GM12878 (cell line): ENCODE measurements around the gene BCAT1. TPM values are rescaled to one million over a fixed set of nuclear protein-coding genes. Genes with fewer than 3 reads are reported as not detected.

Experiments
- BHLHE40 ChIP-seq, 2 experiments: fragments of 450-650 bp in 1 of 2; IDR thresholded peaks; 2 replicates each; pipeline ENCODE4 v1.6.1; 2011 to 2017; ENCODE audit warnings: low read depth in 2 of 2, borderline replicate concordance in 1 of 2, improper control_type of control experiment in 1 of 2, low read length in 1 of 2, mild to moderate bottlenecking in 1 of 2
- CUX1 ChIP-seq: IDR thresholded peaks from 2 replicates; pipeline ENCODE4 v1.6.1; 2012; ENCODE audit warnings: improper control_type of control experiment, low read depth, low read length; ENCODE audit not compliant: insufficient replicate concordance
- DPF2 ChIP-seq: fragments of 450-650 bp; IDR thresholded peaks from 2 replicates; pipeline ENCODE4 v1.6.1; 2017; ENCODE audit warnings: mild to moderate bottlenecking
- EP300 ChIP-seq, 2 experiments: fragments of 150-350 bp in 1 of 2; IDR thresholded peaks; 2 replicates each; pipeline ENCODE4 v1.6.1; 2011 to 2012; ENCODE audit warnings: low read depth in 2 of 2, low read length in 2 of 2, borderline replicate concordance in 1 of 2, improper control_type of control experiment in 1 of 2, inconsistent platforms in 1 of 2; ENCODE audit not compliant: control insufficient read depth in 1 of 2
- EZH2 ChIP-seq: IDR thresholded peaks from 2 replicates; pipeline ENCODE4 v1.6.1; 2012; ENCODE audit warnings: low read depth, mild to moderate bottlenecking, control low read depth, inconsistent platforms, low read length, borderline replicate concordance; ENCODE audit not compliant: control insufficient read depth
- IKZF2 ChIP-seq, 2 experiments: fragments of 450-650 bp; IDR thresholded peaks; 2 replicates each; pipeline ENCODE4 v1.6.1; 2017; ENCODE audit warnings: mild to moderate bottlenecking in 2 of 2, moderate library complexity in 2 of 2
- MTA3 ChIP-seq: IDR thresholded peaks from 2 replicates; pipeline ENCODE4 v1.6.1; 2012; ENCODE audit warnings: low read length, inconsistent platforms, borderline replicate concordance
- MYB ChIP-seq: fragments of 150-350 bp; IDR thresholded peaks from 2 replicates; pipeline ENCODE4 v1.6.1; 2014; ENCODE audit warnings: mild to moderate bottlenecking, low read depth, low read length, borderline replicate concordance
- MYC ChIP-seq: IDR thresholded peaks from 2 replicates; pipeline ENCODE4 v1.6.1; 2011; ENCODE audit warnings: mild to moderate bottlenecking, low read length, moderate library complexity, inconsistent platforms; ENCODE audit not compliant: insufficient read depth, insufficient replicate concordance, insufficient read length, severe bottlenecking
- NFYB ChIP-seq: IDR thresholded peaks from 2 replicates; pipeline ENCODE4 v1.6.1; 2011; ENCODE audit warnings: low read depth, mild to moderate bottlenecking, low read length, improper control_type of control experiment, moderate library complexity; ENCODE audit not compliant: insufficient read depth
- NR2F1 ChIP-seq: fragments of 450-650 bp; conservative IDR thresholded peaks from 2 replicates; pipeline ENCODE4 v1.6.1; 2017; ENCODE audit warnings: mild to moderate bottlenecking
- PRDM15 ChIP-seq: fragments of 450-650 bp; formaldehyde crosslinking; IDR thresholded peaks from 2 replicates; pipeline ENCODE4 v1.4.0; 2020; ENCODE audit warnings: mild to moderate bottlenecking, moderate library complexity
- SREBF1 ChIP-seq: IDR thresholded peaks from 2 replicates; pipeline ENCODE4 v1.6.1; 2012; ENCODE audit warnings: mild to moderate bottlenecking, low read length
- TCF3 ChIP-seq: IDR thresholded peaks from 2 replicates; pipeline ENCODE4 v1.6.1; 2012; ENCODE audit warnings: low read depth, mild to moderate bottlenecking, low read length, borderline replicate concordance; ENCODE audit not compliant: insufficient read depth
- USF1 ChIP-seq: IDR thresholded peaks from 2 replicates; pipeline ENCODE4 v1.6.1; 2011; ENCODE audit warnings: borderline replicate concordance, low read depth, mild to moderate bottlenecking, moderate library complexity, mixed read lengths, low read length; ENCODE audit not compliant: insufficient read depth; ENCODE audit errors: extremely low read length
- polyA plus RNA-seq, 11 experiments: library from polyadenylated mRNA; depleted of rRNA in 4 of 11; unstranded in 6 of 11; stranded (reverse) in 5 of 11; fragments of >200 nt; fragmentation: Nextera tagmentation in 4 of 11; fragmentation: Illumina TruSeq in 1 of 11; extraction: Ambion mirVana in 4 of 11; extraction: Trizol in 1 of 11; gene quantifications; 1 replicate in 1 of 11; 2 replicates in 10 of 11; pipeline versions ENCODE4 v1.2.1 to v1.2.3, GENCODE V29; 2011 to 2016; ENCODE audit warnings: inconsistent platforms in 2 of 11, missing spikeins in 2 of 11, low read depth in 1 of 11
- total RNA-seq, 4 experiments: library from RNA; depleted of rRNA in 3 of 4; stranded (reverse); fragments of >200 nt in 3 of 4; fragmentation: Illumina TruSeq in 1 of 4; extraction: Trizol in 1 of 4; gene quantifications; 2 replicates each; pipeline versions ENCODE4 v1.2.1 to v1.2.3, GENCODE V29; 2013 to 2021
- TF ChIP-seq, protein P1 (sequence below): fragments of 450-650 bp; IDR thresholded peaks from 2 replicates; pipeline ENCODE4 v1.6.1; 2014; ENCODE audit warnings: mild to moderate bottlenecking
- TF ChIP-seq, protein P2 (sequence below): fragments of 450-650 bp; IDR thresholded peaks from 2 replicates; pipeline ENCODE4 v1.6.1; 2016; ENCODE audit warnings: mild to moderate bottlenecking

Gene BCAT1
- total and polyA plus RNA-seq, 10 of the 15 experiments (the other 5 are each of a cell fraction or from before 2014, with no cell fraction given) = 26.2 to 187 (median 81.9) TPM

- TF ChIP-seq MYB = no peak
- TF ChIP-seq NFYB = peak; percentile 69; the same call in 1 of the 2 replicates
- TF ChIP-seq USF1 = no peak
- no peak for TF ChIP-seq SREBF1
- no peak for TF ChIP-seq TCF3
- TF ChIP-seq, protein P1, sequence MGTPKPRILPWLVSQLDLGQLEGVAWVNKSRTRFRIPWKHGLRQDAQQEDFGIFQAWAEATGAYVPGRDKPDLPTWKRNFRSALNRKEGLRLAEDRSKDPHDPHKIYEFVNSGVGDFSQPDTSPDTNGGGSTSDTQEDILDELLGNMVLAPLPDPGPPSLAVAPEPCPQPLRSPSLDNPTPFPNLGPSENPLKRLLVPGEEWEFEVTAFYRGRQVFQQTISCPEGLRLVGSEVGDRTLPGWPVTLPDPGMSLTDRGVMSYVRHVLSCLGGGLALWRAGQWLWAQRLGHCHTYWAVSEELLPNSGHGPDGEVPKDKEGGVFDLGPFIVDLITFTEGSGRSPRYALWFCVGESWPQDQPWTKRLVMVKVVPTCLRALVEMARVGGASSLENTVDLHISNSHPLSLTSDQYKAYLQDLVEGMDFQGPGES = no peak
- TF ChIP-seq CUX1 = no peak
- TF ChIP-seq PRDM15 (CRISPR knock-in tag) = no peak
- peak in 1 of 2 experiments; percentile 22; a peak in 1 of 4 replicates for TF ChIP-seq BHLHE40 (IDR thresholded peaks at IDR 0.05; ENCODE audit: borderline replicate concordance in 1 of 2, low read depth in 2 of 2, low read length in 1 of 2)
- TF ChIP-seq NR2F1 = no peak
- TF ChIP-seq MTA3 = no peak
- TF ChIP-seq EZH2 = no peak
- TF ChIP-seq DPF2 = no peak
- peak in 1 of 2 experiments; percentile 36; a peak in 2 of 4 replicates for TF ChIP-seq IKZF2 (IDR thresholded peaks at IDR 0.05)
- no peak for TF ChIP-seq EP300 (IDR thresholded peaks at IDR 0.05; ENCODE audit: borderline replicate concordance in 1 of 2, control insufficient read depth in 1 of 2, low read depth in 2 of 2, low read length in 2 of 2)
- TF ChIP-seq, protein P2, sequence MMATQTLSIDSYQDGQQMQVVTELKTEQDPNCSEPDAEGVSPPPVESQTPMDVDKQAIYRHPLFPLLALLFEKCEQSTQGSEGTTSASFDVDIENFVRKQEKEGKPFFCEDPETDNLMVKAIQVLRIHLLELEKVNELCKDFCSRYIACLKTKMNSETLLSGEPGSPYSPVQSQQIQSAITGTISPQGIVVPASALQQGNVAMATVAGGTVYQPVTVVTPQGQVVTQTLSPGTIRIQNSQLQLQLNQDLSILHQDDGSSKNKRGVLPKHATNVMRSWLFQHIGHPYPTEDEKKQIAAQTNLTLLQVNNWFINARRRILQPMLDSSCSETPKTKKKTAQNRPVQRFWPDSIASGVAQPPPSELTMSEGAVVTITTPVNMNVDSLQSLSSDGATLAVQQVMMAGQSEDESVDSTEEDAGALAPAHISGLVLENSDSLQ = peak; percentile 41; the same call in 1 of the 2 replicates
- TF ChIP-seq MYC = no peak
Measured at GRCh38 chr12:24798335-24798734, 150.6 kb downstream of the BCAT1 start (continued).
